AG09319 (cell line): Measurements from ENCODE around the gene C10orf105.

ENCODE experiments used
- DNase-seq: peaks from one replicate; pipeline ENCODE4 v3.0.0-alpha.2; 2010; ENCODE audit warnings: low read depth; ENCODE audit errors: extremely low read depth
- CTCF ChIP-seq: IDR thresholded peaks from 2 replicates; pipeline ENCODE4 v1.5.1; 2011; ENCODE audit warnings: low read depth, mild to moderate bottlenecking, inconsistent platforms, low read length, moderate library complexity

C10orf105 gene

DNA sequence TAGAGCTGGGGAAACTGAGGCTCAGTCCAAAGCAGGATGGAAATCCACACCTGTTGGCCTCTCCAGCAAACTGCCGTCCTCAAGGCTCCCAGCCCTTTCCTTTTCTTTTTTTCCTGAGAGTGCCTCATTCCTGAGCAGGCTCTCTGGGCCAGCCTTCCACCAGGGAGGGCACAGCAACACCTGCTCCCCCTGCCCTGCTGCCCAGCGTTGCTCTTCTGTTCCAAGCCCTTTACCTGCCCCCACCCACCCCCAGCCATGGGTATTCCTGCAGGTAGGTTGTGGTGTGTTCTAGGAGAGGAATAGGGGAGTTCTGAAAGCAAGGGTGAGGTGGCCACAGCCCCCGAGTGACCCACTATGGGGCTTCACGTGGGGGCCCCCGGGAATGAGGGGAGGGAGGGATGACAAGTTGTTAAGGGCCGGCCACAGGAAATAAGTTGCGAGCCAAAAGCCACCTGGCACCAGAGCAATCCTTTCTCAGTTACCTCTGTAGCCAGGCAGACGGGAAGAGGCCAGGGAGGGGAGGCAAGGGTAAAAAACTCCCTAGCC, 34.5 kb upstream of the C10orf105 start:
- TF ChIP-seq CTCF: no peak
- no peak for DNase-seq

DNA sequence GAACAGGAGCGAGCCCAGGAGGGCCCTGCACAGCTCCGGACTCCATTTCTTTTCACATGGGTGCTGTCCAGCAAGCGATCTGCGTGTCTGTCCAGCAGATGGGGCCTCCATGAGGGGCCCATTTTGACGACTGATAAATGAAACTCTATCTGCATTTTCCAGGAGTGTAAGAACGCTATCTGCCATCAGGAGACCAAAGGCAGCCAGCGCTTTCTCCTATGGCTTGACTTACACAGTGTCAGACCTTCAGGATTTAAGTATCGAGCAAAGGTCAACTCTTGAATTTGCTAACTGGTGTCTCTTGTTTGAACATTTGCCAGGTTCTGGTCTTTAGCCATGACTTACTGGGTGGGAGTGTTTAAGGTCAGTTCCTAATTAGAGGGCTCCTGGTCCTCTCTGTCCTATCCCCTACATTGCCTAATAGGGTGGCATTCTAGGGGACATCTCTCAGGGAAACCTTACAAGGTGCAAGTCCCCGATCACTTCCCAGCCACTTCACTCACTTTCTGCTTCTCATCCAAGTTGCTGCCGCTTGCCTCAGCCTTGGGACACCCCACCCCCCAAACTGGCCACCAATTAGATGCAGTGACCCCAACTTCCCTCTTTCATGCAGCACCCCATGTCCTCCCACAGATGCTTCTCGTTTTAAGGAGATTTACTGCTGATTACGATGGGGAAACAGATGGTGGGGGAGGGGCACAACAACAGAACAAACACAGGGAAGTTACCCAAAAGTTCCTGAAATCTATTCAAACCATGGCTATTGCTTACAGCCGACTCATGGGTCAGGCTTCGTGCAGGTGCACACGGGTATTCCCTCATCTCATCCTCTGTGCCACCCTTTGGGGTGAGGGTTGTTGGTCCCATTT, 33.7 kb upstream of the C10orf105 start:
- no peak for TF ChIP-seq CTCF
- no peak for DNase-seq

DNA sequence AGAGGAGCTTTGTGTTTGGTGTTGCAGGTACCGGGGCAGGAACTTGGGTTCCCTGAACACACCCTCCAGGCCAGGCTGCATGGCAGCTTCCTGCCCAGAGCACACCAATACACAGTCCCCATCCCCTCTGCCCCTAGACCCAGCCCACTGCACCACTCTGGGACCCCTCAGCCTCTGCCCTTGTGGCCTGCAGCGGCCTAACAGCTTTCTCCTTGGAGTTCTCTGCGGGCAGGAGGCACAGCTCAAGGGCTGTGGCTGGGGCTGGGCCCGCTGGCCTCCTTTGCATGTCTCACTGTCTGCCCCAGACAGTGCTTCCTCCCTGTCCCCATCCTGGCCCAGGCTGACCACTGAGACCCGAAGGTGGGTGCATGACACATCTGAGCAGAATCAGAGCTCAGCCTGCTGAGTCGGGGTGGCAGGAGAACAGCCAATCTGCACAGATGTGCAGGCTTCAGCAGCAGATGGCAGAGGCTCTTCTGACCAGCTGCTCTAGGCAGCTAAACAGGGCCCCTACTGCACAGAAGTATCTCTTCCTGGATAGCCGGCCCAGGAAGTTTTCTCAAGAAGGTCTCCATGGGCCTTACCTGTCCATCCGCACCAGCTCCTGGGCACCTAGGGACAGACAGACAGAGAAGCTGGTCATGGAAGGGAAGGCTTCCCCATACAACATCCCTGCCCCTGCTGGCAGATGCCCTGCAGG, 33.0 kb upstream of the C10orf105 start:
- TF ChIP-seq CTCF: no peak

DNA sequence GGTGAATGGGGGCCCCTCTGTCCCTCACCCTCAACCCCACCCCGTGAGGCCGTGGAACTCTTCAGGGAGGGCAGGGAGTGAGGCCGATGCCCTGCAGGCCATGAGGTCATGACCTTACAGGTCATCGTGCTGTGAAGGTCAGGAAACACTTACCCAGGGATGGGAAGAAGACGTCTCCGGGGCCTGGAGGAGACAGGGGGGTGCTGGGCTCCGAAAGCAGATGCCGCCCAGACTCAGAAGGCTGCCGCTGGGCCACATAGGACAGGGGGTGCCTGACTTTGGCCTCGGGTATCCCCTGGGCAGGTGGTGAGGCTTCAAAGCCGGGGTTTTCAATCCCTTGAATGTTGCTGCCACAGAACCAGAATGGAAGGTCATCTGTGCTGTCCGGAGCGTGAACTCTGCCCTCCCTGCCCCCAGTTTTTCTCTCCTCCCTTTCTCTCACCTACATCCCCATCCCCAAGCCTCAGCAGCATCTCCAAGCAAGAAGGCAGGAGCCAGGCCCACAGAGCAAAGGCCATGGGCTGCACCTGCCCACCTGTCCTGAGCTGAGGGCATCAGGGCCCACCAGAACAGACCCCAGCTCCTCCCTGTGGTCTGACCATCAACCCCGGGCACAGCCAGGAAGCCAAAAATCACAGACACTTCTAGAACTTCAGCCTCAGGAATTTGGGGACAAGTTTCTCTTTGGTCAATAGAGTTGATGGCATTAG, 32.1 kb upstream of the C10orf105 start:
- no peak for TF ChIP-seq CTCF
- DNase-seq: no peak

More for the DNA sequence above, 33.0 kb upstream of the C10orf105 start:
- DNase-seq: no peak

GRCh38 chr10:71750986-71751385, 31.4 kb upstream of the C10orf105 start:
- no peak for DNase-seq
- no peak for TF ChIP-seq CTCF

DNA sequence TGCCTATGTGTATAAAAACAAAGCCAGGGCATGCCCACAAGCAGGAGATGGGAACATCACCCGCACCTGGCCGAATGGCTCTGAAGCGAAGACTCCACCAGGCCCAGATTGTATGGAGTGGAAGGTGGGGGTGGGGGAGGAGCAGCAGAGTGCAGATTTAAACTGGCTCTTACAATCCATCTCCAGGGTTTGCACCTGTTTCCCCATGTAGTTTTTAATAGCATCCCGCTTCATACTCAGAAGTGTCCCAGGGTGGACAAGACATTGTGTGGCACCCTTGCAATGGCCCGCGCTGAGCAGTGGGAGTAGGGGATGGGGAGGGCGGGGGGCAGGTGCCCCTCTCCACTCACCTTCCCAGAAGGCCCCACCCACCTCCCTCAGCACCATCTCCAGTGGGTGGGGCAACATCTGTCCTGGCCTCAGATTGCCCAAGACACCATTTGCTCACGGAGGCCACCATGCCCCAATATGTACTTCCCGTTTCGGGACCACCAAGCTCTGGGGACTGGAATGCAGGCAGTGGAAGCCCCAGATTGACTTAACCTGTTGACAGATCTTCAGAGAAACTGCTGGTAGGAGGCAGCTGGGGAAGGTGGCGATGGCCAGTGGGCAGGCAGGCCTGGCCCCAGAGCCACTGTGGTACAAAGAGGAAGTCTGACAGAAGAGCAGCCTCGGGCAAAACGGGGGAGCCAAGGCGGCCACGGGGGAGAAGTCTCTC, 30.7 kb upstream of the C10orf105 start:
- TF ChIP-seq CTCF: no peak
- no peak for DNase-seq
